OCI-LY1 (cell line): ENCODE measurements around the gene PSMC2.

Experiments
- H2AFZ ChIP-seq: fragments of 200-600 bp; sonication (generic), shearing (Covaris generic); 2 replicates; pipeline ENCODE4 v1.6.0; 2014; ENCODE audit warnings: antibody characterized with exemption, mild to moderate bottlenecking, low read length
- H3F3A ChIP-seq: fragments of 200-600 bp; sonication (generic), shearing (Covaris generic); 2 replicates; pipeline ENCODE4 v1.6.0; 2014; ENCODE audit warnings: mild to moderate bottlenecking, antibody characterized with exemption, low read length, moderate library complexity; ENCODE audit not compliant: insufficient read depth
- H3K27ac ChIP-seq: fragments of 200-600 bp; sonication (generic); 2 replicates; pipeline ENCODE4 v1.5.1; 2014; ENCODE audit warnings: low read length, mixed run types, mild to moderate bottlenecking, low read depth; ENCODE audit not compliant: poor library complexity, severe bottlenecking
- H3K27me3 ChIP-seq: fragments of 200-600 bp; sonication (generic); 2 replicates; pipeline ENCODE4 v1.6.0; 2014; ENCODE audit warnings: antibody characterized with exemption, mild to moderate bottlenecking, low read length, moderate library complexity; ENCODE audit not compliant: insufficient read depth
- H3K36me3 ChIP-seq: fragments of 200-600 bp; sonication (generic); 2 replicates; pipeline ENCODE4 v1.6.1; 2014; ENCODE audit warnings: mild to moderate bottlenecking, antibody characterized with exemption, low read length, moderate library complexity, mixed read lengths; ENCODE audit not compliant: insufficient read depth
- H3K4me1 ChIP-seq: fragments of 200-600 bp; sonication (generic); 2 replicates; pipeline ENCODE4 v1.5.1; 2014; ENCODE audit warnings: mild to moderate bottlenecking, low read length, moderate library complexity; ENCODE audit not compliant: insufficient read depth, severe bottlenecking
- H3K4me2 ChIP-seq: fragments of 200-600 bp; sonication (generic), shearing (Covaris generic); 2 replicates; pipeline ENCODE4 v1.6.1; 2014; ENCODE audit warnings: low read length
- H3K4me3 ChIP-seq: fragments of 200-600 bp; sonication (generic); 2 replicates; pipeline ENCODE4 v1.5.1; 2014; ENCODE audit warnings: low read length, low read depth, mild to moderate bottlenecking, mixed read lengths; ENCODE audit not compliant: poor library complexity, severe bottlenecking
- H3K79me2 ChIP-seq: fragments of 200-600 bp; shearing (Covaris generic); 2 replicates; pipeline ENCODE4 v1.6.1; 2016; ENCODE audit warnings: mixed run types, low read length, mixed read lengths; ENCODE audit not compliant: insufficient read depth
- H3K9ac ChIP-seq: fragments of 200-600 bp; sonication (generic), shearing (Covaris generic); 2 replicates; pipeline ENCODE4 v1.6.1; 2014; ENCODE audit warnings: mild to moderate bottlenecking, low read length, mixed read lengths
- H3K9me2 ChIP-seq: fragments of 200-600 bp; sonication (generic), shearing (Covaris generic); 2 replicates; pipeline ENCODE4 v1.6.1; 2014; ENCODE audit warnings: low read depth, mild to moderate bottlenecking, low read length, mixed read lengths
- H3K9me3 ChIP-seq: fragments of 200-600 bp; shearing (Covaris generic); 2 replicates; pipeline ENCODE4 v1.6.1; 2014; ENCODE audit warnings: low read length, mixed read lengths
- H4K20me1 ChIP-seq: fragments of 200-600 bp; sonication (generic), shearing (Covaris generic); 2 replicates; pipeline ENCODE4 v1.6.0; 2016; ENCODE audit warnings: mild to moderate bottlenecking, low read length; ENCODE audit not compliant: insufficient read depth
- CTCF ChIP-seq: fragments of 200-600 bp; sonication (generic), shearing (Covaris generic); IDR thresholded peaks from 2 replicates; pipeline ENCODE4 v1.5.1; 2017; ENCODE audit warnings: mild to moderate bottlenecking, antibody characterized with exemption, low read length, moderate library complexity, mixed read lengths
- EZH2 ChIP-seq: fragments of 200-600 bp; sonication (generic), shearing (Covaris generic); IDR thresholded peaks from 2 replicates; pipeline ENCODE4 v1.8.0; 2017; ENCODE audit warnings: borderline replicate concordance, mixed run types, mild to moderate bottlenecking, antibody characterized with exemption, low read length, moderate library complexity, mixed read lengths

The PSMC2 gene

GRCh38 chr7:103347507-103348267, at the start of gene PSMC2:
PSMC2 (plus strand) TSS chr7:103347643; CDS start chr7:103347712, 69 bp downstream.
- Histone ChIP-seq H3K9ac (peak within 1 kb of the TSS; percentile 83), H3K9me2 (no peaks in the 10 kb centered on the region), H3K4me1 (peaks cover 62% of the 10 kb centered on the region), H3K4me3 (peak within 1 kb of the TSS; percentile 76), H3F3A (no peaks in the 10 kb centered on the region), H2AFZ (peak within 1 kb of the TSS; percentile 32; the same call in 1 of the 2 replicates), H3K79me2 (peaks cover 82% of the 10 kb centered on the region), H3K9me3 (no peaks in the 10 kb centered on the region), H4K20me1 (peaks cover 4% of the 10 kb centered on the region; the same call in 1 of the 2 replicates), H3K4me2 (peak within 1 kb of the TSS; percentile 77), H3K27me3 (no peaks in the 10 kb centered on the region), H3K27ac (peak within 1 kb of the TSS; percentile 85), H3K36me3 (peaks cover 26% of the 10 kb centered on the region)
- TF ChIP-seq EZH2 (no peak), CTCF (no peak)

- Histone ChIP-seq H3K4me3 (peak overlapping the region; percentile 98), H4K20me1 (no peaks in the 10 kb centered on the region), H3K9me2 (no peaks in the 10 kb centered on the region), H3K9me3 (no peaks in the 10 kb centered on the region), H3K27ac (peak overlapping the region; percentile 83), H3K4me2 (peak overlapping the region; percentile 93), H3K9ac (peak overlapping the region; percentile 98), H3K36me3 (peaks cover 40% of the 10 kb centered on the region), H3K79me2 (peaks cover 22% of the 10 kb centered on the region), H2AFZ (0 out of 2 replicates have a peak overlapping the region, but pooled peaks have one; percentile 3), H3K27me3 (no peaks in the 10 kb centered on the region), H3F3A (no peaks in the 10 kb centered on the region), H3K4me1 (peaks cover 25% of the 10 kb centered on the region)
- TF ChIP-seq EZH2 = no peak
- TF ChIP-seq CTCF = no peak
Observed at GRCh38 chr7:103297837-103298179, 49.6 kb upstream of the PSMC2 start.

GRCh38 chr7:103299660-103300059, 47.8 kb upstream of the PSMC2 start:
- TF ChIP-seq EZH2 = no peak
- TF ChIP-seq CTCF = no peak
- H3K4me3 ChIP-seq = no peak overlapping the region
- no peak overlapping the region for H3K27ac ChIP-seq
- H3K4me1 ChIP-seq = peaks cover 25% of the 10 kb centered on the region
- no peaks in the 10 kb centered on the region for H3F3A ChIP-seq
- H3K9me2 ChIP-seq = no peaks in the 10 kb centered on the region
- no peaks in the 10 kb centered on the region for H4K20me1 ChIP-seq
- no peaks in the 10 kb centered on the region for H3K27me3 ChIP-seq
- 0 out of 2 replicates have a peak overlapping the region, but pooled peaks have one; percentile 93 for H3K4me2 ChIP-seq
- peaks cover 59% of the 10 kb centered on the region for H3K36me3 ChIP-seq
- H3K9ac ChIP-seq = no peak overlapping the region
- H3K9me3 ChIP-seq = no peaks in the 10 kb centered on the region
- no peak overlapping the region for H2AFZ ChIP-seq
- peaks cover 22% of the 10 kb centered on the region for H3K79me2 ChIP-seq
